NCI-H128 (cell line): Measurements from ENCODE around the gene ZNF841.
A peak's percentile ranks its signal among the peaks of the same experiment; 100 is the strongest.
"Not testable (repeated sequence)": the region's sequence is repeated elsewhere in the genome, so short reads cannot be mapped to it uniquely, and the experiment has no call there.

Source experiments
- DNase-seq: peaks from one replicate; lab custom pipeline; 2025; ENCODE audit not compliant: unreplicated experiment; lab: John Stamatoyannopoulos, UW

Gene ZNF841

DNA sequence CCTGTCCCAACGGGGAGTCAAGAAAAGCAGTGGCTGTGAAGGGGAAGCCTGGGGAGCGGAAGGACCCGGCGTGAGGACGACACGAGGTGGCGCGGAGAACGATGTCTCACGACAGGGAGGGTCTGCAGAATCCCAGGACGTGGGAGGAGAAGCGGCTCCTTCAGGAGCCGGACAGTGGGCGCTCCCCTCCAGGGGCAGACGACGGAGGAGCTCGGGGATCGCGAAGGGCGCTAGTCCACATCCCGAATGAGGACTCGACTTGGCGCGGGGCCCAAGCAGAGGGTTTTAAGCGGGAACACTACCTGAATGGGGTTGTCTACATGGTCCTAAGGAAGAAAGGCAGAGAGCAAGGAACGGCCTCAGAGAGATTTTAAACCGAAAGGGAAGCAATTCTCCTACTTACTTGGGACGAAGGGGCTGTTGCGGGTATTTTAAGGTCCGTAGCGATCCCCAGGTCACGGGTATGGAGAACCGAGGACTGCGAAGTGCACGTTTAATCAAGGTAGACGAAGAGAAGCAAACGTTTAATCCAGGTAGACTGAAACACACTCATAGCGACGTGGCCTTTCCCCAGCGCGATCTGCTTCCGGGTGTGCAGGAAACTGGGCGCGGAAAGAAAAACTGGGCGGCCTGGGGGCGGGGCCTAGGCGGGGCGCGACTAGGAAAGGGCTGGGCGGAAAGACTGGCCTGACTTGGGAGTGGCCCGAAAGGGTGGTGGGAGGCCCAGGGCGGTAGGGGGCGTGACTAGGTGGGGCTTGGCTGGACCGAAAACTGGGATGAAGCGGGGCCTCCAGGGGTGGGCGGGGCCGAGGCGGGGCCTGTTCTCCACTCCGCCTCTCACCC, at the start of gene ZNF841:
ZNF841 (minus strand) TSS at position 594 of the 843 bp plus-strand sequence. CDS start 10,964 bp downstream, outside the sequence.
- peak; percentile 56 for DNase-seq

DNA sequence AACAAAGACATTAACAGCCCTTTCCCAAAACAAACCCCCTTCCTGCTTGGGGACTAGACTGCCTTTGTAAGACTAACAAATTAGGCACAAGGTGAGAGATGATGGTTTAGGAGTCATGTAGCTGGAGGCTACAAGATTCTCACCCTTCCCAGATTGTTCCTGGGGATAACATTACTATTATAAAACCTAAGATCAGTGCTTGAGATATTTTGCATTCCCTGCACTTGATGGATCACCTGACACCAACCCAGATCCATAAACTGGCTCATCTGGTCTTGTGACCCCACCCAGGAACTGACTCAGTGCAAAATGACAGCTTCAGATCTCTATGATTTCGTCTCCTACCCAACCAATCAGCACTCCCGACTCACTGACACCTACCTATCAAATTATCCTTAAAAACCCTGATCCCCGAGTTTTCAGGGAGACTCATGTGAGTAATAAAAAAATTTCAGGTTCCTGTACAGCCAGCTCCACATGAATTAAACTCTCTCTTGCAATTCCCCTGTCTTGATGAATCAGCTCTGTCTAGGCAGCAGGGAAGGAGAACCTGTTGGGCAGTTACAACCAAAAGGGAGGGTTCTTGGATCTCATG, 46.5 kb upstream of the ZNF841 start:
- DNase-seq = no peak

DNA sequence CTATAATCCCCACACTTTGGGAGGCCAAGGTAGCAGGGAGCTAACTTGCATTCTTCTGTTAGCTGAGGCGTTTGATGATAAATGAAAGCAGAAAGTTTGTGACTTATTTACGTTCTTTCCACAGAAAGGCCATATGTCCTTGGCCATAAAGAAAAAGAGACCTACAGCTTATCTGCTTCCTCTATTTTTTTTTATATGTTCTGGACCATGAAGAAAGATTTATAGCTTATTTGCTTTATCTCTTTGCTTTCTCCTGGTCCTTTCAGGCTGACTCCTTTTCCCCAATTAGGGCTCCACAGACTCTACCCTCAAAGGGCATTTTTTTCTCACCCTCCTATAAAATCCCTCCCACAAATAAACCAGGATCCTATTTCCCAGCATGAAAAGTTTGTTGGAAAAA, 45.6 kb upstream of the ZNF841 start:
- DNase-seq = no peak

DNA sequence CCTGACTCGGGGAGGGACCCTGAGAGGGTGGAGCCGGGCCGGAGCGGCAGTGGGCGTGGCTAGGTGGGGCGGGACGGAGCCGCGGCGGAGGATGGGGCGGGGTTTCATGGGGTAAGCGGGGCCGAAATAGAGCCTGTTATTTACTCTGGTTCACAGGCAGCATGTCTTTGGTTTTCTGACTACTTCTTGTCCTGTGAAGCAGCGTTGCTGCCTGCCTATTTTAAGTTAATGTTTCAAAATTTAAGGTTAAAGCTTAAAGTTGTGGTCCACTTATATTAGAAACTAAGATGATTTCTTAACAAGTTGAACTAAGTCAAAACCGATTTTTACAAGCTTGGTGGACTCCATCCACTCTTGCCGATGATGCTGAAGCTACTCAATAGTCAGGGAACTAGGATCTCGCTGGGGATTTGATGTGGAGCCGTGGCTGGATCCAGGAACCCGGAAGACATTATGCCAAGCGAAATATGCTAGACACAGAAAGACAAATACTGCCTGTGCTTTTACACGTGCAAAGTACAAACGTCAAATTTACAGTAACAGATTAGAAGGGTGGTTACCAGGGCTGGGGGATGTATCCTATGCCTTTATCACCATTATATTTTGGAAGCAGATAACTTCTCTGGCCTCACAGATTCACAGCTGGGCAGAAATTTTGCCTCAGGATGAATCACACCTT, 44.6 kb upstream of the ZNF841 start:
- no peak for DNase-seq

- peak; percentile 93 for DNase-seq
These were observed 43.9 kb upstream of the ZNF841 start, which contains the start of gene ZNF616 for GRCh38 chr19:52139252-52140031. TSS of gene ZNF616 (minus strand) at chr19:52139938. CDS start at chr19:52130512, 9,426 bp downstream.

DNA sequence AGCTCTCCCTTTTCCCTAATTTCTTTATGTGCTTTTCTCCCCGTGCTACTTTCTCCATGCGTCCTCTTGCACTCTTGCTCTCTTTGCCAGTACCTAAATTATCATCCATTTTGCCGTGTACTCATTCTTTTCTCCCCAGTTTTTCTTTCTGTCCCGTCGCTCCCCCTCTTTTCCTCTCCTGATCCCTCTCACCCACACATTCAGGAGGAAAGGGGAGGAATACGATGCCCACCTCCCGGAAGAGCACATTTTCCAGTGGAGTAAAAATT, 43.4 kb upstream of the ZNF841 start:
- DNase-seq = no peak

- DNase-seq = no peak
These were observed 42.9 kb upstream of the ZNF841 start for GRCh38 chr19:52138278-52138982.

GRCh38 chr19:52120286-52120685, 24.7 kb upstream of the ZNF841 start:
- DNase-seq = no peak

DNA sequence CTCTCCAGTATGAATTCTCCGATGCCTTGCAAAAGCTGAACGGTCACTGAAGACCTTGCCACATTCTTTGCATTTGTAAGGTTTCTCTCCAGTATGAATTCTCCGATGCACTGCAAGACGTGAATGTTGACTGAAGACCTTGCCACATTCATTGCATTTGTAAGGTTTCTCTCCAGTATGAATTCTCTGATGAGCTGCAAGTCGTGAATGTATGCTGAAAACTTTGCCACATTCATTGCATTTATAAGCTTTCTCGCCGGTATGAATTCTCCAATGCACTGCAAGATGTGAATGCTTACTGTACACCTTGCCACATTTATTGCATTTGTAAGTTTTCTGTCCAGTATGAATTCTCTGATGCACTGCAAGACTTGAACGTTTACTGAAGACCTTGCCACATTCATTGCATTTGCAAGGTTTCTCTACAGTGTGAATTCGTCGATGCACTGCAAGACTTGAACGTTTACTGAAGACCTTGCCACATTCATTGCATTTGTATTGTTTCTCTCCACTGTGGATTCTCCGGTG, 20.0 kb upstream of the ZNF841 start:
- DNase-seq = no peak

- DNase-seq = no peak
These were observed 19.1 kb upstream of the ZNF841 start for GRCh38 chr19:52114691-52115090.

GRCh38 chr19:52112624-52113023, 17.1 kb upstream of the ZNF841 start:
- no peak for DNase-seq

GRCh38 chr19:52110780-52111179, 15.2 kb upstream of the ZNF841 start:
- no peak for DNase-seq

GRCh38 chr19:52102782-52103181, 7.2 kb upstream of the ZNF841 start:
- no peak for DNase-seq

- no peak for DNase-seq
These were observed 6.4 kb upstream of the ZNF841 start for GRCh38 chr19:52101866-52102562.

DNA sequence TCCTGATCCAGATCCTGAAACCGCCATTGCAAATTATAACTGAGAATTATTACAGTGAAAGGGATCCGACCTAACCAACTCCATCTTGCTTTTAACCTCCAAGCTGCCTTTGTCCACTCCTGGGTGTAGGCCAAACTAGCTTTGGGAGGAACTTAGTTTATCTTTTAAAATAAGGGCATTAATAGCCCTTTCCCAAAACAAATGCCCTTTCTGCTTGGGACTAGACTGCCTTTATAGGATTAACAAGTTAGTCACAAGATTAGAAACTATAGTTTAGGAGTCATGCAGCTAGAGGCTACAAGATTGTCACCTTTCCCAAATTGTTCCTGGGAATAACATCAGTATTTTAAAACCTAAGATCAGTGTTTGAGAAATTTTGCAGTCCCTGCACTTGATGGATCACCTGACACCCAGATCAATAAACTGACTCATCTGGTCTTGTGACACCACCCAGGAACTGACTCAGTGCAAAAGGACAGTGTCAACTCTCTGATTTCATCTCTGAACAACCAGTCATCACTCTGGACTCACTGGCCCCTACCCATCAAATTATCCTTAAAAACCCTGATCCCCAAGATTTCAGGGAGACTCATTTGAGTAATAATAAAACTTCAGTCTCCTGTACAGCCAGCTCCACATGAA, 4.1 kb upstream of the ZNF841 start:
- no peak for DNase-seq

GRCh38 chr19:52096416-52096815, 851 bp upstream of the ZNF841 start:
- DNase-seq = not testable (repeated sequence)

DNA sequence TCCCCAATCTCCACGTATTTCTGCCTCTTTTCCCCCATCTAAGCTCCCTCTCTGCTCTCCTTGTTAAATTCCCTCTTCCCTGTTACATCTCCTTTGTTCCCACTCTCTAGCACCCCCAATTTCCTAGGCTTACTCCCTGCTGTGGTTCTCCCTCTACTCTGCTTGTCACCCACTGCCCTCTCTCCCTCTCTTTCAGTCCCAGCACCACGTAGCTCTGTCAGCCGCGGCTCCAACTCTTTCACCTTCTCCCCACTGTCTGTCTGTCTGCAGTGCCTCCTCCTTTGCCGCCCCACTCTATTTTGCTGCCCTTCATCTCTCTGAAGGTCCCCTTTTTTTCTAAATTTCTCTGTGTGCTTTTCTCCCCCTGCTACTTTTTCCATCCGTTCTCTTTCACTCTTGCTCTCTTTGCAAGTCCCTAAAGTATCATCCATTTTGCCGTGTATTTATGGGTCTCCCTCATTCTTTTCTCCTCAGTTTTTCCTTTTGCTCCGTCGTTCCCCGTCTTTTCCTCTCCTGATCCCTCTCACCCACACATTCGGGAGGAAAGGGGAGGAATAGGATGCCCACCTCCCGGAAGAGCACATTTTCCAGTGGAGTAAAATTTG, 937 bp downstream of the ZNF841 start:
- DNase-seq = no peak

- no peak for DNase-seq
These were observed 9.1 kb downstream of the ZNF841 start for GRCh38 chr19:52086481-52086880.

DNA sequence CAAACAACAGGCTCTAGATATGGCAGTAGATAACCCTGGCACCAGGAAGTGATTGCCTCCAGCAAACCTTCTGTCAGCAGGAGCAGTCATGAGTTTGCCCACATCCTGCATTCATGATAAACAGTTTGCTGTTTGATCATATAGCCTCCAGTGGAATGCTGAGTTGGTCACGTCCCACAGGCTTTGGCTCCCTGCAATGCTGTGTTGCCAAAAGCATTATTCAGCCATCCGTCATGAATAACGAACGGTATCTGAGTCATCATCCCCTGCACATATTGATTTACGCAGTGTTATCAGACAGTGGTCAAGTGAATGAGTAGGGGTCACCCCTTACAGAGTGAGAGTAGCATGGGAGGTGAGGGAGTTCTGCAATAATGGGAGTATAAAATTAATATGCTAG, 25.1 kb downstream of the ZNF841 start:
- no peak for DNase-seq
